Stimulated activated CD4-positive, alpha-beta T cell treated with anti-CD3 and anti-CD28 coated beads, Interleukin-4, amount 100 ng/mL, for 4 hours (primary cell): ENCODE data around the gene ZNF48.
A peak's percentile ranks its signal among the peaks of the same experiment; 100 is the strongest.

Source experiments
- DNase-seq, 2 experiments: peaks; one replicate each; pipeline ENCODE4 v3.0.0-alpha.2; 2020

The ZNF48 gene

GRCh38 chr16:30395155-30395991 is at the start of gene ZNF48:
ZNF48 (plus strand) TSS chr16:30395420; CDS start chr16:30395795, 375 bp downstream.
- DNase-seq, result peak; percentile 40 to 71

DNA sequence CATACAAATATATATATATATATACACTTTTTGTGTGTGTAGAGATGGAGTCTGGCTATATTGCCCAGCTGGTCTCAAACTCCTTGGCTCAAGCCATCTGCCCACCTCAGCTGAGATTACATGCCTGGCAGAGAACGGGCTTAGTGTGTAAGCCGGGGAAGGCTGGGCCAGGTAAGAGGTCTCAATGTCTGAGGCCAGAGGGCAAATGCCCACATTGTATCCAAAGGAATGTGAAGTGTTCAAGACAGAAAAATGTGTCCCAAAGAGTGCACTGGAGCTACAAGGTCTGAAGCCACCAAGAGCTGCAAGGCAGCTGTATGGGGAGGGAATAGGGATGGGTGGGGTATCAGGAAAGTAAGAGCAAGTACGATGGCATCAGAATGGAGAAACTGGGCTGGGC is 48.9 kb upstream of the ZNF48 start:
- no peak for DNase-seq

GRCh38 chr16:30348113-30348512 is 47.1 kb upstream of the ZNF48 start:
- no peak for DNase-seq

DNA sequence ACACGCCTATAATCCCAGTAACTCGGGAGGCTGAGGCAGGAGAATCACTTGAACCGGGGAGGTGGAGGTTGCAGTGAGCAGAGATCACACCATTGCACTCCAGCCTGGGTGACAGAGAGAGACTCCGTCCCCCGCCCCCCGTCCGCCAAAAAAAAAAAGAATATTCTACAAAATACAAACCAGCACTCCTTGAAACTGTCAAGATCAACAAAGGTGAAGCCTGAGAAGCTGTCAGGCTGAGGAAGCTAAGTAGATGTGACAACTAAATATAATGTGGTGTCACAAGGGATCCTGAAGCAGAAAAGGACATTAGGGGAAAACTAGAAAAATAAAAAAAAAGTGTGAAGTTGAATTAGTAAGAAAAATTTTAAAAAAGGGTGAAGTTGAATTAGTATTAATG is 46.3 kb upstream of the ZNF48 start:
- DNase-seq, result no peak

- no peak for DNase-seq
Observed at GRCh38 chr16:30349675-30350074, 45.5 kb upstream of the ZNF48 start.

DNA sequence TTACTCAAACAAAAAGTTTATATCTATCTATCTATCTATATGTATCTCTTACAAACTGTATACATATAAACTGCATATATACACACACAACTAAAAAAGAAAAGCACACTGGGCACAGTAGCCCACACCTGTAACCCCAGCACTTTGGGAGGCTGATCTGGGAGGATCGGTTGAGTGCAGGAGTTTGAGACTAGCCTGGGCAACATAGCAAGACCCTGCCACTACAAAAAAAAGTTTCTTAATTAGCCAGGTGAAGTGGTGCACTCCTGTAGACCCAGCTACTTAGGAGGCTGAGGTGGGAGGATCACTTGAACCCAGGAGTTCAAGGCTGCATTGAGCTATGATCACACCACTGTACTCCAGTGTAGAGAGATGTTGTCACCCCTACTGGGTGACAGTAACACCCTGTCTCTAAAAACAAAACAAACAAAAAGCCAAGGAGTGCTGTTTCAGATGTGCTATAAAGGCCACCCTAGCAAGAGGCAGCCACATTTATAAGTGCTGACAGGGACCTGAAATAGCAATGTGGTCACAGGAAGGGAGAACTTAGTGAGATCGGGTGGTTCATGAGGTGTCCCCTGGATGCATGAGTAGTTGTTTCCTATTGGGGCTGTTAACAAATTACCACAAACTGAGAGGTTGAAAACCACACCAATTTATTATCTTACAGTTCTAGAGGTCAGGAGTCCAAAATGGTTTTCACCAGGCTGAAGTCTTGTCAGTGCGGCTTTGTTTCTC is 44.9 kb upstream of the ZNF48 start:
- no peak for DNase-seq

DNA sequence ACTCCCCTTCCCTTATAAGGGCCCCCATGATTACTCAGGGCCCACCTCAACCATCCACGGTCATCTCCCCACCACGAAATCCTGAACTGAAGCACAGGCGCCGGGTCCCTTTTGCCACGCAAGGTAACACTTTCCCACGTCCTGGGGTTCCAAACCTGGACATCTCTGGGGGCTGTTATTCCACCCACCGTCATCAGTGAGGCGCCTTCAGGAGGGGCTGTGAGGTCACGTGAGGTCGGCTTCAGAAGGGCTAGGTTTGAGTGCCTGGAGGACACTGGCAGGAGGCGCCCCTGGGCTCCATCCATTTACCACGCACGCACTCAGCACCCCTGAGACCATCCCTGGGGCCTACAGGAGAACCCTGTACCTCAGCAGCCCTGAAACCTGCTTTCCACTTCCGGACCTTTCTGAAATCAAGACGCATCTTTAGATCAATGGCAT is 44.2 kb upstream of the ZNF48 start:
- DNase-seq, result no peak

GRCh38 chr16:30351586-30352419 is 43.4 kb upstream of the ZNF48 start:
- no peak for DNase-seq

GRCh38 chr16:30352488-30353401 is 42.5 kb upstream of the ZNF48 start:
- no peak for DNase-seq

GRCh38 chr16:30353438-30354129 is 41.6 kb upstream of the ZNF48 start:
- DNase-seq, result no peak

DNA sequence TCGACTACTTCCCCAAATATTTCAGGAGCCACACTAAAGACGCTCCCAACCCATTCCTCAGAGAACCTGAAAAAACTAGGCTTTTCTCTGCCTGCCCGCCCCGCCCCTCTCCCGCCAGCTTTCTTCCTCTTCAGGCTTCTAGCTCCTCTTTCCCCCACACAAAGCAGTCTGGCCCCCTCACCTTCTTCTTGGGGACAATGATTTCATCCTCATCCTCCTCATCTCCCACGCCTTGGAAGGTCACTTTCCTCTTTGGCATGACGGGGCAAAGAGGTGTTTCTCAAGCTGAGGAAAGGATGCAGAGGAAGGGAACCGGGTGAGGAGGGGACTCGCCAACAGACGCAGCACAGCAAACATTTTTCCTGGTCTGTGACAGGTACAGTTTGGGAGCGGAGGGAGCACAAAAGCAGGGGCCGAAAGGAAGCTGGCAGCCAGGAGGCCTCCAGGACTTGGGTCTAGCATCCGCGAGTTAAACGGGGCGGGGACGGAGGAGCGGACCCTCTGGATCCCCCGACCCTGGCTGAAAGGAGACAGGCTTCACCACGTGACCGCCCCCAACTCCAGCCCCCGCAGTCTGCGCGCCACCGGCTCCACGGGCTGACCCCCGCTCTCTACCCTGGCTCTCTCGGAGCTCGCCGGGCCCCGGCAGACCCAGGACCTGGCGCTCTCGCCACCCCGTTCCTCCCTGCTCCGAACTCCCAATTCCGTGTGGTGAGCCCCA is 40.6 kb upstream of the ZNF48 start:
- DNase-seq, result no peak

DNA sequence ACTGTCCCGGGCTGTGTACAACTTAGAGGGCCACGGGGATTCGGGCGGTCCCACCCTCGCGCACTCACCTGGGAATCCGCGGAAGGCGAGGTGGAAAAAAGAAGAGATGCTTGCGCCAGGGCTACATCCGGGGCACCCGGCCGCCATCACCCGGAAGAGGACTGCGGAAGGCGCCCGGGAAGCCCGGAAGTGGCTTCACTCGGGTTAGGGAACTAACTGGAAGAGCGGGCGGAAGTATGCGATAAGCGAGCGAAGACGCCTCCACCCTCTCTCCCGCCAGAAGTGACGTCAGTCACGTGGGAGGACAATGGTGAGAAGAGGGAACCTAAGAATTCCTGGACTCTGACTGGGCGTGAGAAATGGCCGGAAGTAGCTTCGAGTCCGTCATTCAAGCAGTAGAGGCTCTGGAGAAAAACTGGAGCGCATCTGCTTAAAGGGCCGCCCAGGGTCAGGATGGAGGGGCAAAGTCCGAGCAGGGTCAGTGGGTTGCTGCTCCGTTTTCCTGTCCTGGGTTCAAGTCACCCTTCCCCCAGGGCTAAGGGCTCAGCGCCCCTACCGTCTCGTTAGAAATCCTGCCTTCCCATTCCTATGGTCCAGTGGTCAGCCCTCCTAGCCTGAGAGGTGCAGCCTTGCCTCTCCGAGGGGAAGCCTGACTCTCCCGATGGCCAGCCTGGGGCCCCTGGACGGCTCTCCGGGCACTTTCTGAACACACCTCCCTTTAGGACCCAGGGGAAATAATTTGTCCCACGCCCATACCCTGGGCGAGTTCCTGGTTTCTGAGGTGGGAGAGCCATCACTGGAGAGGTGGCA is 39.9 kb upstream of the ZNF48 start, which contains the start of gene CD2BP2:
Gene CD2BP2 (minus strand): TSS at position 165 of the 810 bp plus-strand sequence. CDS start 627 bp downstream, outside the sequence.
- DNase-seq, result peak; percentile 83 to 90

- no peak for DNase-seq
Observed at GRCh38 chr16:30355954-30356308, 39.3 kb upstream of the ZNF48 start.

GRCh38 chr16:30356401-30357084 is 38.7 kb upstream of the ZNF48 start:
- DNase-seq, result no peak

DNA sequence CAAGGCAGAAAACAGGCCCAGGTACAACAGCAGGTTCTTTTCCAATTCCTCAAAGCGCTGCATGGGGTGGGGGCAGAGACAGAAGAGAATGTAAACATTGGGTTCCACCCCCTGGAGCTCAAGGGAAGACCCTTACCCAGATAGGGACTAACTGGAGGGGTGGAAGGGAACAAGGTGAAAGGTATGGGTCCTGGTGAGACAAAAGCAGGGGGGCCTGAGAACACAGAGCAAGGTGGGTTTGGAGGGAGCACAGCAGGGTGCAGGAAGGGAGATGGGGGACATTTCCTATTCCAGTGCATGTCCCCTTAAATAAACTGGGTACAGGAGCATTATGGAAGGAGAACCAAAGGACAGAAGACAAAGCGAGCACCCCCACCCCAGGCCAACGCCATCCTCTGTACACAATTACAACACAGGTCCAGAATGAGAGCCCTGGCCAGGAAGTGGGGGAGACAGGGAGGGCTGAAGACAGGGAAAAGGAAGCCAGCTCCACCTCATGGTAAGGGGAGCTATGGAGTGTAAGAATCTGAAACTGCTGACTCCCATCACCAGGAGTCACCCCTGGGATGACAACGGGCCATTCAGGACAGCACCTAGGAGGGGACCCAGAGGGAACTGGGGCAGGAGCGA is 38.0 kb upstream of the ZNF48 start:
- DNase-seq, result no peak

- no peak for DNase-seq
Observed at GRCh38 chr16:30357715-30358576, 37.3 kb upstream of the ZNF48 start.

DNA sequence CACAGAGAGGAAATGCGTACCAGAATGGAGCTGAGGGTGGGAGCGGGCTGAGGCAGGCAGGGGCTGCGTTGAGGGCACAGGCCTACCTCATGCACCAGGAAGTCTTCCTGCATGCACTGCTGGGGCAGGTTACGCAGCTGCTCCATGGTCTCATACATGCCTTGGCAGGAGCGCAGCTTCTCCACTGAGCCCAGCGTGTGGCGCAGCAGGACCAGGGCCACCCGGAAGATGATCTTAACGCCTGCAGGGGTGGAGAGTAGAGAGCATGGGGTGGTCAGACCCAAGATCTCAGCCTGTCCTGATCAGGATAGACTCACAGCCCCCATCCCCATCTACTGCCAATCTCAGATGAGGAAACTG is 36.7 kb upstream of the ZNF48 start:
- DNase-seq, result no peak
